Measurements from ENCODE around the gene PDE7B. TPM values are rescaled to one million over a fixed set of nuclear protein-coding genes. Genes with fewer than 3 reads are reported as not detected.

PDE7B gene
- total and polyA plus RNA-seq, 9 of the 15 experiments (the other 6 are each of a cell fraction or from before 2014, with no cell fraction given), result 0.01 TPM; not detected in 8

DNA sequence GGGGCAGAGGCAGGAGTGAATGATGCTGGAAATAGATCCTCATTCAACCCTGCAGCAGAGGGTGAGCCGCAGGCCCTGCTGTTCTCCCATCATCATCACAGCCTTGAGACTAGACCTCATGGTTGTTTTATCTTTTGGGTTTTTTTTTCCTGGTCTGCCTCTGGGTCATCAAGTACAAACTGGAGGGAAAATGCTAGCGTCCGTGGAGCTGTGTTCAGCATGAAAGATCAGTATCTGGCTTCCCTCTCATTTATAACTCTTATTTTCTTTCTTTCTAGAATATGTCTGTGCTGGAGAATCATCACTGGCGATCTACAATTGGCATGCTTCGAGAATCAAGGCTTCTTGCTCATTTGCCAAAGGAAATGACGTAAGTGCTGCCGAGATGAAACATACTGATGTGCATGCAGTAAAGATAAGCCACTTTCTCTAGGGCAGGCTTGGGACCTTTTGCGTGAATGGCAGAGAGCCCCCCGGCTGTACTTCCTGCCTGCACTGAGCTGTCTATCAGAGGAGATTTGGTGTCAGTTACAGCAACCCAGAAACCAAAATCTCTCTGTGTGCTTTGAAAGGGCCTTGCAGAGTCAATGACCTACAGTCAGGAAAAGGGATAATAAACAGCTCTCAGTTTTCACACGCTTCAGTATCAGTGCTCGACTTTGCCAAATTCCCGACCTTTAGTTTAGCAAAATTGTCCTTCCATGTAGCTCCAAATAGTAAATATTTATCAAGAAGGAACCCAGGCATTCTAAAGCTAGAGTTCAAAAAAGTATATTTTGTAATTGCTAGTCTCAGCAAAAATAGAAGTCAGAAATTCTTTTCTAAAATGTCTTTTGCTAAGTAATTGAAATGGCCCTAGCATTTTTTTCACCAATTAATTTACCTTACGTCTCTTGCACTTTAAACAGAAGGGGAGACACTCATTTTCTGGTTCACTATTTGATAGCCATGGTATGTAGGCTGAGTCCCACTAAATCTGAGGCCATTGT, 322.3 kb downstream of the PDE7B start (continued):
- TF ChIP-seq, protein P1, sequence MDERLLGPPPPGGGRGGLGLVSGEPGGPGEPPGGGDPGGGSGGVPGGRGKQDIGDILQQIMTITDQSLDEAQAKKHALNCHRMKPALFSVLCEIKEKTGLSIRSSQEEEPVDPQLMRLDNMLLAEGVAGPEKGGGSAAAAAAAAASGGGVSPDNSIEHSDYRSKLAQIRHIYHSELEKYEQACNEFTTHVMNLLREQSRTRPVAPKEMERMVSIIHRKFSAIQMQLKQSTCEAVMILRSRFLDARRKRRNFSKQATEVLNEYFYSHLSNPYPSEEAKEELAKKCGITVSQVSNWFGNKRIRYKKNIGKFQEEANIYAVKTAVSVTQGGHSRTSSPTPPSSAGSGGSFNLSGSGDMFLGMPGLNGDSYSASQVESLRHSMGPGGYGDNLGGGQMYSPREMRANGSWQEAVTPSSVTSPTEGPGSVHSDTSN (CRISPR knock-in tag; IDR thresholded peaks at IDR 0.05; ENCODE audit: low read depth), result no peak
- TF ChIP-seq, protein P1 (tag; conservative IDR thresholded peaks at IDR 0.05; ENCODE audit: low read depth), result 0 out of 2 replicates have a peak, but pooled peaks have one; percentile 34
- TF ChIP-seq HNRNPUL1 (IDR thresholded peaks at IDR 0.05; ENCODE audit: low read length) (no peak), NR4A1 (CRISPR knock-in tag; IDR thresholded peaks at IDR 0.05) (no peak), NR4A1 (tag; IDR thresholded peaks at IDR 0.05) (no peak), MAFG (tag; conservative IDR thresholded peaks at IDR 0.05) (peak; percentile 49; the same call in 1 of the 2 replicates), ETV1 (tag; conservative IDR thresholded peaks at IDR 0.05; ENCODE audit: low read depth) (0 out of 2 replicates have a peak, but pooled peaks have one; percentile 33), NCOA4 (IDR thresholded peaks at IDR 0.05; ENCODE audit: partially characterized antibody) (no peak), ZKSCAN8 (CRISPR knock-in tag; IDR thresholded peaks at IDR 0.05) (0 out of 2 replicates have a peak, but pooled peaks have one; percentile 9), GATAD2B (IDR thresholded peaks at IDR 0.05; ENCODE audit: borderline replicate concordance) (no peak), SMAD4 (CRISPR knock-in tag; conservative IDR thresholded peaks at IDR 0.05) (0 out of 2 replicates have a peak, but pooled peaks have one; percentile 14), JUND (IDR thresholded peaks at IDR 0.05; ENCODE audit: borderline replicate concordance, low read depth, low read length) (peak; percentile 61), JUND (tag; IDR thresholded peaks at IDR 0.05; ENCODE audit: borderline replicate concordance, low read depth, low read length) (peak; percentile 66; the same call in 1 of the 3 replicates), EHMT2 (IDR thresholded peaks at IDR 0.05) (no peak), TFAM (CRISPR knock-in tag; conservative IDR thresholded peaks at IDR 0.05) (no peak), RCOR1 (IDR thresholded peaks at IDR 0.05; ENCODE audit: borderline replicate concordance in 1 of 2, low read depth in 2 of 2, low read length in 2 of 2) (peak in 1 of 2 experiments; percentile 24; a peak in 1 of 4 replicates), SNRNP70 (optimal IDR thresholded peaks at IDR 0.05; ENCODE audit: low read depth, low read length) (no peak), HNRNPL (IDR thresholded peaks at IDR 0.05; ENCODE audit: low read depth, low read length) (no peak), CBX8 (IDR thresholded peaks at IDR 0.05; ENCODE audit: borderline replicate concordance, extremely low read depth, low read depth, low read length, poor library complexity, severe bottlenecking) (no peak), LARP7 (IDR thresholded peaks at IDR 0.05) (no peak)
- TF ChIP-seq, protein P2, sequence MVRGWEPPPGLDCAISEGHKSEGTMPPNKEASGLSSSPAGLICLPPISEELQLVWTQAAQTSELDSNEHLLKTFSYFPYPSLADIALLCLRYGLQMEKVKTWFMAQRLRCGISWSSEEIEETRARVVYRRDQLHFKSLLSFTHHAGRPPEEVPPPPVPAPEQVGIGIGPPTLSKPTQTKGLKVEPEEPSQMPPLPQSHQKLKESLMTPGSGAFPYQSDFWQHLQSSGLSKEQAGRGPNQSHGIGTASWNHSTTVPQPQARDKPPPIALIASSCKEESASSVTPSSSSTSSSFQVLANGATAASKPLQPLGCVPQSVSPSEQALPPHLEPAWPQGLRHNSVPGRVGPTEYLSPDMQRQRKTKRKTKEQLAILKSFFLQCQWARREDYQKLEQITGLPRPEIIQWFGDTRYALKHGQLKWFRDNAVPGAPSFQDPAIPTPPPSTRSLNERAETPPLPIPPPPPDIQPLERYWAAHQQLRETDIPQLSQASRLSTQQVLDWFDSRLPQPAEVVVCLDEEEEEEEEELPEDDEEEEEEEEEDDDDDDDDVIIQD (CRISPR knock-in tag; IDR thresholded peaks at IDR 0.05), result no peak
- TF ChIP-seq, protein P3, sequence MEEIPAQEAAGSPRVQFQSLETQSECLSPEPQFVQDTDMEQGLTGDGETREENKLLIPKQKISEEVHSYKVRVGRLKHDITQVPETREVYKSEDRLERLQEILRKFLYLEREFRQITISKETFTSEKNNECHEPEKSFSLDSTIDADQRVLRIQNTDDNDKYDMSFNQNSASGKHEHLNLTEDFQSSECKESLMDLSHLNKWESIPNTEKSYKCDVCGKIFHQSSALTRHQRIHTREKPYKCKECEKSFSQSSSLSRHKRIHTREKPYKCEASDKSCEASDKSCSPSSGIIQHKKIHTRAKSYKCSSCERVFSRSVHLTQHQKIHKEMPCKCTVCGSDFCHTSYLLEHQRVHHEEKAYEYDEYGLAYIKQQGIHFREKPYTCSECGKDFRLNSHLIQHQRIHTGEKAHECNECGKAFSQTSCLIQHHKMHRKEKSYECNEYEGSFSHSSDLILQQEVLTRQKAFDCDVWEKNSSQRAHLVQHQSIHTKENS (CRISPR knock-in tag; IDR thresholded peaks at IDR 0.05), result no peak
